Cardiac muscle cell (in vitro differentiated cells and primary cell): Measurements from ENCODE around the gene COPA. TPM values are rescaled to one million over a fixed set of nuclear protein-coding genes. Genes with fewer than 3 reads are reported as not detected.
"Not testable (repeated sequence)": the region's sequence is repeated elsewhere in the genome, so short reads cannot be mapped to it uniquely, and the experiment has no call there.

Experiments used
- DNase-seq, 2 donors: peaks; one replicate each; pipeline versions ENCODE4 v3.0.0 to v3.0.0-alpha.2; 2010 to 2017; ENCODE audit warnings: low read depth in 1 of 2, low spot score in 1 of 2
- H3K27ac ChIP-seq: fragments of 200-600 bp; sonication (generic); 2 replicates; pipeline ENCODE4 v1.5.1; 2016
- H3K27me3 ChIP-seq: fragments of 200-600 bp; sonication (generic); 2 replicates; pipeline ENCODE4 v1.6.0; 2016; ENCODE audit warnings: control low read depth
- H3K36me3 ChIP-seq: fragments of 200-600 bp; sonication (generic); 2 replicates; pipeline ENCODE4 v1.5.1; 2016; ENCODE audit warnings: control low read depth
- H3K4me1 ChIP-seq: fragments of 200-600 bp; sonication (generic); 2 replicates; pipeline ENCODE4 v1.8.1; 2017; ENCODE audit warnings: low read depth, mild to moderate bottlenecking, mixed run types
- H3K4me3 ChIP-seq: fragments of 200-600 bp; sonication (generic); 2 replicates; pipeline ENCODE4 v1.5.1; 2016; ENCODE audit warnings: mild to moderate bottlenecking
- H3K9me3 ChIP-seq: fragments of 200-600 bp; sonication (generic); 2 replicates; pipeline ENCODE4 v1.5.1; 2017; ENCODE audit warnings: low read depth, mild to moderate bottlenecking, control low read depth
- CTCF ChIP-seq: IDR thresholded peaks from 2 replicates; pipeline ENCODE4 v1.5.1; 2012; ENCODE audit warnings: low read depth, mild to moderate bottlenecking, low read length
- polyA plus RNA-seq: library from polyadenylated mRNA; unstranded; fragments of >200 nt; fragmentation: Nextera tagmentation; extraction: Ambion mirVana; gene quantifications from 2 replicates; pipeline ENCODE4 v1.2.1, GENCODE V29; 2016
- total RNA-seq: library from RNA; depleted of rRNA; stranded (reverse); fragments of >200 nt; gene quantifications from 2 replicates; pipeline ENCODE4 v1.2.3, GENCODE V29; 2016

The COPA gene
- total and polyA plus RNA-seq, 2 experiments from 2014 or later = 129 to 139 TPM

- Histone ChIP-seq H3K9me3 (no peaks in the 10 kb centered on the region), H3K27me3 (no peaks in the 10 kb centered on the region), H3K27ac (no peak overlapping the region), H3K36me3 (peaks cover 84% of the 10 kb centered on the region), H3K4me1 (no peaks in the 10 kb centered on the region), H3K4me3 (no peak overlapping the region)
- no peak for TF ChIP-seq CTCF
- DNase-seq = no peak
Observed at GRCh38 chr1:160296036-160296435, 47.0 kb downstream of the COPA start.

GRCh38 chr1:160293020-160293968 lies 49.8 kb downstream of the COPA start:
- H3K27me3 ChIP-seq = no peaks in the 10 kb centered on the region
- H3K36me3 ChIP-seq = peaks cover 81% of the 10 kb centered on the region
- DNase-seq = no peak
- no peaks in the 10 kb centered on the region for H3K4me1 ChIP-seq
- H3K9me3 ChIP-seq = no peaks in the 10 kb centered on the region
- TF ChIP-seq CTCF = no peak
- H3K27ac ChIP-seq = peak overlapping the region; percentile 70
- no peak overlapping the region for H3K4me3 ChIP-seq

- DNase-seq = peak; percentile 75 to 80
- Histone ChIP-seq H3K27me3 (no peaks in the 10 kb centered on the region), H3K9me3 (no peaks in the 10 kb centered on the region), H3K4me1 (no peaks in the 10 kb centered on the region), H3K4me3 (no peak overlapping the region), H3K36me3 (peaks cover 66% of the 10 kb centered on the region), H3K27ac (peak overlapping the region; percentile 70)
- TF ChIP-seq CTCF = peak; percentile 79
Observed at GRCh38 chr1:160291248-160292220, 51.5 kb downstream of the COPA start.

GRCh38 chr1:160287769-160288168 lies 55.3 kb downstream of the COPA start:
- H3K27ac ChIP-seq, H3K27me3 ChIP-seq, DNase-seq, H3K4me1 ChIP-seq, H3K4me3 ChIP-seq, H3K9me3 ChIP-seq: not testable (repeated sequence)
- peaks cover 28% of the 10 kb centered on the region for H3K36me3 ChIP-seq

GRCh38 chr1:160285506-160285905 lies 57.5 kb downstream of the COPA start:
- Histone ChIP-seq H3K27me3 (no peaks in the 10 kb centered on the region), H3K36me3 (peaks cover 23% of the 10 kb centered on the region), H3K27ac (no peak overlapping the region), H3K4me1 (no peaks in the 10 kb centered on the region), H3K9me3 (no peaks in the 10 kb centered on the region), H3K4me3 (peak overlapping the region; percentile 89)
- TF ChIP-seq CTCF = no peak
- DNase-seq = no peak
